ENCODE results near the gene C1orf116.

The C1orf116 gene

GRCh38 chr1:206987873-206988272 is 44.7 kb downstream of the C1orf116 start:
- DNase-seq (ENCODE audit: low read depth), result no peak

GRCh38 chr1:206986885-206987284 is 45.7 kb downstream of the C1orf116 start:
- DNase-seq (ENCODE audit: low read depth), result no peak

- DNase-seq (ENCODE audit: low read depth), result no peak
These were observed 46.2 kb downstream of the C1orf116 start for GRCh38 chr1:206986402-206986801.

- no peak for DNase-seq (ENCODE audit: low read depth)
These were observed 47.3 kb downstream of the C1orf116 start for GRCh38 chr1:206985162-206985749.

GRCh38 chr1:206982216-206982615 is 50.3 kb downstream of the C1orf116 start:
- DNase-seq (ENCODE audit: low read depth), result no peak

- DNase-seq (ENCODE audit: low read depth), result peak; percentile 3
These were observed 53.0 kb downstream of the C1orf116 start for GRCh38 chr1:206979379-206980043.

GRCh38 chr1:206978259-206978658 is 54.3 kb downstream of the C1orf116 start:
- DNase-seq (ENCODE audit: low read depth), result no peak

- DNase-seq (ENCODE audit: low read depth), result no peak
These were observed 57.2 kb downstream of the C1orf116 start for GRCh38 chr1:206975306-206975705.

GRCh38 chr1:206974140-206974539 is 58.4 kb downstream of the C1orf116 start:
- no peak for DNase-seq (ENCODE audit: low read depth)

- DNase-seq (ENCODE audit: low read depth), result no peak
These were observed 59.8 kb downstream of the C1orf116 start for GRCh38 chr1:206972728-206973127.

- DNase-seq (ENCODE audit: low read depth), result no peak
These were observed 61.4 kb downstream of the C1orf116 start for GRCh38 chr1:206971029-206971655.

- no peak for DNase-seq (ENCODE audit: low read depth)
These were observed 62.1 kb downstream of the C1orf116 start, which contains the start of gene FCAMR for GRCh38 chr1:206970446-206970845. Gene FCAMR, minus strand, starts transcription at chr1:206970460. Its CDS starts 335 bp downstream, at chr1:206970125.

- no peak for DNase-seq (ENCODE audit: low read depth)
These were observed 63.5 kb downstream of the C1orf116 start for GRCh38 chr1:206969090-206969489.
